Retinal pigment epithelial cell (primary cell): ENCODE measurements around the gene PHF14.

Experiments
- DNase-seq: peaks from one replicate; pipeline ENCODE4 v3.0.0-alpha.2; 2010; ENCODE audit warnings: low read depth
- H3K4me3 ChIP-seq: 2 replicates; pipeline ENCODE4 v1.5.1; 2011; ENCODE audit warnings: mild to moderate bottlenecking, low read length, control low read depth, moderate library complexity
- TF ChIP-seq, protein P1 (sequence below): conservative IDR thresholded peaks from 2 replicates; pipeline ENCODE4 v1.5.1; 2011; ENCODE audit warnings: low read depth, low read length, control low read depth, inconsistent platforms

The PHF14 gene

DNA sequence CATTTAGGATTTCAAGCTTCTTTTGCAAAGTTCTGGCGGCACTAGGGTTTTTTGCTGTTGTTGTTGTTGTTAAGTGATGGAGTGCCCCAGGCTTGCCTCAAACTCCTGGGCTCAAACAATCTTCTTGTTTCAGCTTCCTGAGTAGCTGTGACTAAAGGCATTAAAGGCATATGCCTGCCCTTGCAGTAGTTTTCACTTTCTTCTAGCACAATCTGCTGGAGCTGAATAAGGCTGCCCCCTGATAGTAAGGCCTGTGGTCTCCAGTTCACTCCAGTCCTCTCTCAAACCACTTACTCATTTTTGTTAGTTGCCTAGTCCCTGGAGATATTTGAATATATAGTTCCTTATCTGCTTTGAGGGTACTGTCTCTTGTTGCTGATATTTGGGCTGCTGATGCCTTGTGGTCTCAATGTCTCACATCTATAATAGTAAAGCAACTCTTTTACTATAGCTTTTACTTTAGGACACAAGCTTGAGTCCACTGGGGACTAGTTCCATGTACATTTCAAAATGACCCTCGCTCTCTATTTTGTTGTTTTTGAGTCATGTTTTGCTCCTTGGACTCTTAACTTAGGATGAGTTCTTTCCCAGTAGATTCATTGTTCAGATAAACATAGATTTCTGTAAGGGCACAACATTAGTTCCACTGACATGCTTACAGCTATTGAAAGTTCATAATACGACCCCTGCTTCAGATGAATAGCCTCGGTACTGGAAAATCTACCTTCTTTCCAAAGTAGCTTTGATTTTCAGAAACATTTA, 25.5 kb downstream of the PHF14 start:
- no peak overlapping the region for H3K4me3 ChIP-seq
- TF ChIP-seq, protein P1, sequence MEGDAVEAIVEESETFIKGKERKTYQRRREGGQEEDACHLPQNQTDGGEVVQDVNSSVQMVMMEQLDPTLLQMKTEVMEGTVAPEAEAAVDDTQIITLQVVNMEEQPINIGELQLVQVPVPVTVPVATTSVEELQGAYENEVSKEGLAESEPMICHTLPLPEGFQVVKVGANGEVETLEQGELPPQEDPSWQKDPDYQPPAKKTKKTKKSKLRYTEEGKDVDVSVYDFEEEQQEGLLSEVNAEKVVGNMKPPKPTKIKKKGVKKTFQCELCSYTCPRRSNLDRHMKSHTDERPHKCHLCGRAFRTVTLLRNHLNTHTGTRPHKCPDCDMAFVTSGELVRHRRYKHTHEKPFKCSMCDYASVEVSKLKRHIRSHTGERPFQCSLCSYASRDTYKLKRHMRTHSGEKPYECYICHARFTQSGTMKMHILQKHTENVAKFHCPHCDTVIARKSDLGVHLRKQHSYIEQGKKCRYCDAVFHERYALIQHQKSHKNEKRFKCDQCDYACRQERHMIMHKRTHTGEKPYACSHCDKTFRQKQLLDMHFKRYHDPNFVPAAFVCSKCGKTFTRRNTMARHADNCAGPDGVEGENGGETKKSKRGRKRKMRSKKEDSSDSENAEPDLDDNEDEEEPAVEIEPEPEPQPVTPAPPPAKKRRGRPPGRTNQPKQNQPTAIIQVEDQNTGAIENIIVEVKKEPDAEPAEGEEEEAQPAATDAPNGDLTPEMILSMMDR, result no peak
- DNase-seq, result no peak

DNA sequence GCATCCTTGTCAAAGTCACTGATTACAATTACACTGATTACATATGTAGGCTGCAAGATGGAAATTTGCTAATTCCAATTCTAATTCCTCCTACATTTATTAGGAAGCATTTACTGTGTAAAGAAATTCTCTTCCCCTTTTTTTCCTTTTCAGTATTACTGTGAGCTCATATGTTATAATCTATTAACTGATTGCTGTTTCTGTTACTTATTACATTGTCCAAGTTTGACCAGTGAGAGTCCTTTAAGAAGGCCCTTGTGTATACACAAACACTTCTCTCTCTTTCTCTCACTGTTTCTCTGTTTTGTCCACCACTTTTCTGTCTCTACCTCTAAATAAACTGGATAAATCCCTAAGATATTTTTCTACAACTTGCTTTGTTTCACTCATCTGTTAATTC, 31.5 kb downstream of the PHF14 start:
- DNase-seq, result no peak
- no peak overlapping the region for H3K4me3 ChIP-seq
- TF ChIP-seq, protein P1, result no peak

DNA sequence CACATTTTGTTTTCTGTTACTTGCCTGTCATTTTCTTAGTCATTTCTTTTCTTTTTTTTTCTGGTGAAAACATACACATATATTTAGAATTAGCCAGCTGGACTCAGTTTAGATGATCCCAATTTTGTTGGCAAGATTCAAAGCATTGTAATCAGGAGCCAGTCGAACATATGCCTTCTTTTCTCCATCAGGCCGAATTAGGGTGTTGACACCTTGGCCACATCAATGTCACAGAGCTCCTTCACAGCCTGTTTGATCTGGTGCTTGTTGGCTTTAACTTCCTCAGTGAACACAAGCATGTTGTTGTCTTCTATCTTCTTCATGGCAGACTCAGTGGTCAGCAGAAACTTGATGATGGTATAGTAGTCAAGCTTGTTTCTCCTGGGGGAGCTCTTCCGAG, 32.6 kb downstream of the PHF14 start:
- TF ChIP-seq, protein P1, result no peak
- no peak for DNase-seq
- H3K4me3 ChIP-seq, result no peak overlapping the region

DNA sequence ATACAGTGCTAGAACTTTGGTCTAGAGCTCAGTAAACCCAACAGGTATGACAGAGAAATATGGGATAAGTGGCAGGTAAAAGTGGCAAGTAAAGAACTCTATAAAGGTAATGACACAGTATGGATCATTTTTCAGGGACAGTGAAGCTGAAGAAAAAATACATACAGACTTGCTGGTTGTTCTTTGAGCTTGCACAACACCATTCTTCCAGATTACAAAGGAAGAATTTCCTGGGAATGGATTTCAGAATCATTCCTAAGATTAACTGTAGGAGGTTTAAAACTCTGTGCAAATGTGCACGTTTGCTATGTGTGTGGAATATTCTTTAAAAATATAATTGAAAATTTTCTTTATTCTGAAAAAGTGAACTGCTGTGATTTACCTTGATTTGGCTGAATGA, 36.0 kb downstream of the PHF14 start:
- TF ChIP-seq, protein P1, result no peak
- no peak for DNase-seq
- no peak overlapping the region for H3K4me3 ChIP-seq

DNA sequence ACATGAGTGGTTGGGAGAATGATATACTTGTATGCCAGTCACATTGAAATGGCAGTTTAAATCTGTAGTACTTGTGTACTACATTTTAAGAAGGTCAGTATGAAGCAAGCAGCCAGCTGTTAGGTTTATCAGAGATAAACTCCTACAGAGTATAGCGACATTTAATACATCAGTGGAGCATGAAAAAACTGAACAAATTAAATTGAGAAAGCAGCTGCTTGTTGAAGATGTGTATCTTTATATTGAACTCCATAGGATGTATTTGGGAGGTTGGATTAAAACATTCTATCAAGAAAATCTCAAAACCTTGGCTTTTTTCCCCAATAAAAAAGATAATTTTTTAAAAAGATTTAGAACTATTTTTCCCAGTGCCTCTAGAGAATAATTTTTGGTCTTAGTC, 47.8 kb downstream of the PHF14 start:
- no peak for DNase-seq
- H3K4me3 ChIP-seq, result no peak overlapping the region

DNA sequence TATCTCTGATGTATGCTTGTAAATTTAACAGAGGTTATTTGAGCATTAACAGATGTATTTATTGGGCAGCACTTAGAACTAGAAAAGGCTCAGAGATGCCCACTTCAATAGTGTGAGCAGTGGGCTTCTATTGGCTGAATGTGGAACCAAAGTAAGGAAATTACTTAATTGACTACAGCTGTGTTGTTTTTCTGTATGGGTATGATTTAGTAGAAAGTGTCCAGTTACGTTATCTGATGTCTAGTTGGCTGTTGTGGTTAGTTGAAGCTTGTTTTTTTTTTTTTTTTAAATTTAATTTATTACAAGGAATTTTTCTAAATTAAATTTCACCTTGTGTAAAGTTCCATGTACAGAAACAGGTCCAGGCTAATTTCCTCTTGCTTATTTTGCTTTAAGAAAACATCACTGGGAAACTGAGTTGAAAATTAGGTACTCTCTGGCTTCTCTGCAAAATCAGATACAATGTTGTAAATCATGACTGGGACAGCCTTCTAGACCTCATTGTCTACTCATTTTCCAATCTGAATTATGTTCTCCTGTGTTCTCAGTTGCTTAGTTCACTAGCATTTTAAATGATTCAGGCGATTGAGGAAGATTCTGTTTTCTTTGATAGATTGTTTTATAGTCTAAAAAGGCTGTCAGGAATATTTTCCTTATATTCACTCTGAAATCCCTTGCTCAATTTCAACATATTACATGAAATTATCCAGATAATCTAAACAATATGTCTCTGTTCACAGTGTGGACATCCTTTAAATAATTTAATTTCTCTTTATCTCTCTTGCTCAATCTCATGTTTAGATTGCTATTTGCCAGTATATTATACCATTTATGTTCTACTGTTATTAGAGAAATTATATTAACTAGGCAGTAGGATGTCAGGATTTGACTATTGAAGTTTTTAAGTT, 53.0 kb downstream of the PHF14 start:
- TF ChIP-seq, protein P1, result no peak
- no peak for DNase-seq
- H3K4me3 ChIP-seq, result no peak overlapping the region

More for the DNA sequence above, 47.8 kb downstream of the PHF14 start:
- TF ChIP-seq, protein P1, result no peak
